GM21737 (cell line): ENCODE results near the gene ULK1.
"Not testable (repeated sequence)": the region's sequence is repeated elsewhere in the genome, so short reads cannot be mapped to it uniquely, and the experiment has no call there.

Experiments used
- ATAC-seq: cut with Tn5 transposase; IDR thresholded peaks from one replicate; pipeline ENCODE4 v1.9.1; 2021; ENCODE audit warnings: mild to moderate bottlenecking, moderate library complexity; ENCODE audit not compliant: unreplicated experiment

ULK1 gene

DNA sequence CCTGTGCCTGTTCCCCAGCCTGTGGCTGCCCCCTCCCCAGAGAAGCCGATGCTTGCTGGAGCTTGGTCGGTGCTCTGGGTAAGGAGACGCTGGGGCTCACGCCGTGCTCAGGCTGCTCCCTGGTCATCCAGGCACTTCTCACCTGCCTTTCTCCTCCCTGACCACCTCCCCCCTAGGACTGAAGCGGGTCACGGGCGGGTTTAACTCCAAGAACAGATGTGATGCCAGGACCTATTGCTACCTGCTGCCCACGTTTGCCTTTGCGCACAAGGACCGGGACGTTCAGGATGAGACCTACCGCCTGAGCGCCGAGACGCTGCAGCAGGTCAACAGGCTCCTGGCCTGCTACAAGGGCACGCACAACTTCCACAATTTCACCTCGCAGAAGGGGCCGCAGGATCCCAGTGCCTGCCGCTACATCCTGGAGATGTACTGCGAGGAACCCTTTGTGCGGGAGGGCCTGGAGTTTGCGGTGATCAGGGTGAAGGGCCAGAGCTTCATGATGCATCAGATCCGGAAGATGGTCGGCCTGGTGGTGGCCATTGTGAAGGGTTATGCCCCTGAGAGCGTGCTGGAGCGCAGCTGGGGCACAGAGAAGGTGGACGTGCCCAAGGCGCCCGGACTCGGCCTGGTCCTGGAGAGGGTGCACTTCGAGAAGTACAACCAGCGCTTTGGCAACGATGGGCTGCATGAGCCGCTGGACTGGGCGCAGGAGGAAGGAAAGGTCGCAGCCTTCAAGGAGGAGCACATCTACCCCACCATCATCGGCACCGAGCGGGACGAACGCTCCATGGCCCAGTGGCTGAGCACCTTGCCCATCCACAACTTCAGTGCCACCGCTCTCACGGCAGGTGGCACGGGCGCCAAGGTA lies 46.9 kb downstream of the ULK1 start:
- no peak for ATAC-seq

DNA sequence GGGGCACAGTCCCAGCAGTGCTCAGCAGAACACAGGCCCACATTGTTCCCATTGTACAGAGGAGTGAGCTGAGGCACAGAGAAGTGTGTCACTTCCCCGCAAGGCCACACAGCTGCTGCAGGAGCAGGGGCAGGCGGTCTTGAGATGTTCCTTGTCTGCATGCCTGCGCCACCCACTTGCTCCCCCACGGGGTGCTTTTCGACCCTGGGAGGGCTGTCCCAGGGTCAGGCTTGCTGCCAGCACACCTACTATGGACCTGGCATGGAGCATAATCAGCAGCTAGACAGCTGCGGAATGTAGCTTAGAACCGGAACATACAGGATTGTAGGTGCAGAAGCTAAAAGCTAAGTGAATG lies 47.5 kb downstream of the ULK1 start:
- ATAC-seq, result no peak

DNA sequence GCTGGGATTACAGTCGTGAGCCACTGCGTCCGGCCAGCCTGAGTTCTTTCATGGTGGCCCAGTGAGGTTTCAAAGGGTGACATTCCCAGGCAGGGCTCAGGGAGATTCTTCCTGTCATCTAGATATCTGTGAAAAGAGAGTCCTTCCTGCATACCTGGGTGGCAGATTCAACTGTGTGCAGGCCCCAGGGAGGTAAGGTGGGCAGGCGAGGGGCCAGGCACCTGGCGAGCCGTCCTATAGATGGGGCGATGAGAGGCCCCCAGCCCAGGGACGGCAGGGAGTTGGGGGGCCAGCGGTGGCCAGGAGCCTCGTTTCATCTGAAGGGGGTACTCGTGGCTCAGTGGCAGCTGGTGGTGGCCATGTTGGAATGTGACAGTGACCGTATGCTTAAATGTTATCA lies 48.2 kb downstream of the ULK1 start:
- ATAC-seq, result no peak

DNA sequence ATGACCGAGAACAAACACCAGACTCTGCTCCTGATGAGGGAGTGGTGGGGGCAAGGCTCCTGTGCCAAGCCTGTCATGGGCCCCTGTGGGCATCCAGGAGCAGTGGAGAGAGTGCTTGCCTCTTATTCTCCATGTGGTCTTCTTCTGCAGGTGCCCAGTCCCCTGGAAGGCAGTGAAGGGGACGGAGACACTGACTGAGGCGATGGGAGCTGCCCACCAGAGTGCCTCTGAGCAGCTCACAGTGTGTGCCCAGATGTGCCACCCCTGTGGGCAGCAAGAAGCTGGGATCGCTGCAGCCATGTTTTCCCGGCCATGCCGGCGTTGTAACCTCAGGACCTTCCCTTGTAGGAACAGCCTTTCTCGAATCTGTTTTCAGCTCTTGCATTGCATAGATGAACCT lies 49.0 kb downstream of the ULK1 start:
- no peak for ATAC-seq

DNA sequence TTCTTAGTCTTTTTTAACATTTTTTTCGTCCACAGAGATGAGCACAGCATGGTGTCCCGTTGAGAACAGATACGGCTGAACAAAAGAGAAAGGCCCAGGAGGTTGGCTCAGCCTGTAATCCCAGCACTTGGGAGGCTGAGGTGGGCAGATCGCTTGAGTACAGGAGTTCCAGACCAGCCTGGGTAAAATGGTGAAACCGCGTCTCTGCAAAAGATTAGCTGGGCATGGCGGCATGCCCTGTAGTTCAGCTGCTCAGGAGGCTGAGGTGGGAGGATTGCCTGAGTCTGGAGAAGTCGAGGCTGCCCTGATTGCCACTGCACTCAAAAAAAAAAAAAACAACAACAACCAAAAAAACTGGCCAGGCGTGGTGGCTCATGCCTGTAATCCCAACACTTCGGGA lies 49.5 kb downstream of the ULK1 start:
- ATAC-seq, result no peak

DNA sequence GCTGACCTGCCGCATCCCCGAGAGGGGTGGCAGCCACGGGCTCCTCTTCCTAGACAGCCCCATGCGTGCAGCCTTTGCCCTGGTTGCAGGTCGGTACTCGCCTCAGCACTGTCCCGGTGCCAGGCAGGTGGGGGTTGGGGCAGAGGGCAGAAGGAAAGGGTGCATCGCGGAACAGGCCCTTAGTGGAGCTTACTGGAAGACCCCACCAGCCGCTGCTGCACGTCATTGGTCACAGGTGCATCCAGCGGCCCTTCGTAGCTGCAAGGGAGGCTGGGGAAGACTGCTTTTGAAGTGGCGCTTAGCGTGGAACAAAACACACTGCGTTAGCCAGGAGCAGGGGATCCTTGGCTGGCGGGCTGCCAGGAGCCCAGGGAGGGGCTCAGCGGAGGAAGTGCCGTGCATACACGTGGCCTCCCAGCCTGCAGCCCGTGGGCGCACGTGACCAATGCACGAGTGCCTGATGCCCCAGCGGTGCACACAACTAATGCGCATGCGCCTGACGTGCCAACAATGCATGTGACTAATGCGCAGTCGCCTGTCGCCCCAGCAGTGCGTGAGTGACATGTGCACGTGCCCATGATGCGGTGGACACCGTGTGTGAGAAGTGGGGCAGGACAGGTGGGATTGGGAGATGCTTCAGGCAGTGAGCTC lies 50.3 kb downstream of the ULK1 start:
- ATAC-seq, result no peak

DNA sequence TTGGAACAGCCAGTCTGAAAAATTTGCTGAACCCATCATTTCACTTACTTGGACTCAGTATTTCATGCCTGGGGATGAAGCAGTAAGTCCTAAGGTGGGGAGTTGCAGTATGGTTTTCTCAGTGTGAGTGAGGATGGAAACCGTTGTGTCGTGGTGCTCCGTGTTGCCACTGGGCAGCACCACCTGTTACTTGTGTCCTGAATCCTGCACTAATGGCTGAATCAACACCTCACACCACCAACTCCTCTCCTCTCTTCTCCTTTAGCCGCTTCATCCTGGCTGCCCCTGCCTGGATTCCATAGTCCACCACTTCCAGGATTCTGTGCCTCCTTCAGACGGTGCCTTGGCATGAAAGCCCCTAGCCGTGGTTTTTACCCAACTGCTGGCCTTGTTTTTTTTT lies 52.3 kb downstream of the ULK1 start:
- ATAC-seq, result no peak

DNA sequence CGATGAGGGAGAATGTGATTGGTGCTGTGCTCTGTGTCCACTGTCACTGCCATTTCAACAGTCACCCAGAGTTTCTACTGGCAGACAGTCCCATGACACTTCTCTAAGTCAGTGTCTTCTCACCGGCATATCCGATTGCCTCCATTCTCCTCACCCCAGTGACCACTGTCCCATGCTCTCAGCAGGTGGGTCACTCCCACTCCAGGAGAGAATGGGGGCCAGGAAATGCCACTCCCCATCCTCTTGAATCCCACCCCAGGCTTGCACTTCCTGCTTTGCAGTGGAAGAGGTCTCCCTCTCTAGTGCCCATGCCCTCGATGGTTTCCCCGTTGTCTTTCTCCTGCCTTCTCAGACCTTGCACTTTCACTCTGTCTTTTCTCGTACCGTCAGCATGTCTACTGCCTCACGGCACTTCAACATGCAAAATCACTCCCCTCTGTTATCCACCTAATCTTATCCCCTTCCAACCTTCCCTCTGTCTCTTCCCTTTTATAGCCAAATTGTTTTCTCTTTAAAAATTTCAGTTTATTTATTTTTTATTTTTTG lies 53.1 kb downstream of the ULK1 start:
- no peak for ATAC-seq

DNA sequence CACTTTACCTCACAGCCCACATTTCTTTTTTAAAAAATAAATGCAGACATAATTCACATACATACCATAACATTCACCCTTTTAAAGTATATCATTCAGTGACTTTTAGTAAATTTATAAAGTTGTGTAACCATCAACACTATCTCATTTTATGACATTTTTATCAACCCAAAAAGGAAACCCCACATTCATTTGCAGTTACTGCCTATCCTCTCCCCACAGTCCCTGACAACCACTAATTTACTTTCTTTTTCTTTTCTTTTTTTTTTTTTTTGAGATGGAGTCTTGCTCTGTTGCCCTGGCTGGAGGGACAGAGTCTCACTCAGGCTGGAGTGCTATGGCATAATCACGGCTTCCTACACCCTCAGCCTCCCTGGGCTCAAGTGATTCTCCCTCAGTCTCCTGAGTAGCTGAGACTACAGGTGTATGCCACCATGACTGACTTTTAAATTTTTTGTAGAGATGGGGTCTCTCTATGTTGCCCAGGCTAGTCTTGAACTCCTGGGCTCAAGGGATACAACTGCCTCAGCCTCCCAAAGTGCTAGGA lies 53.8 kb downstream of the ULK1 start:
- ATAC-seq, result no peak

DNA sequence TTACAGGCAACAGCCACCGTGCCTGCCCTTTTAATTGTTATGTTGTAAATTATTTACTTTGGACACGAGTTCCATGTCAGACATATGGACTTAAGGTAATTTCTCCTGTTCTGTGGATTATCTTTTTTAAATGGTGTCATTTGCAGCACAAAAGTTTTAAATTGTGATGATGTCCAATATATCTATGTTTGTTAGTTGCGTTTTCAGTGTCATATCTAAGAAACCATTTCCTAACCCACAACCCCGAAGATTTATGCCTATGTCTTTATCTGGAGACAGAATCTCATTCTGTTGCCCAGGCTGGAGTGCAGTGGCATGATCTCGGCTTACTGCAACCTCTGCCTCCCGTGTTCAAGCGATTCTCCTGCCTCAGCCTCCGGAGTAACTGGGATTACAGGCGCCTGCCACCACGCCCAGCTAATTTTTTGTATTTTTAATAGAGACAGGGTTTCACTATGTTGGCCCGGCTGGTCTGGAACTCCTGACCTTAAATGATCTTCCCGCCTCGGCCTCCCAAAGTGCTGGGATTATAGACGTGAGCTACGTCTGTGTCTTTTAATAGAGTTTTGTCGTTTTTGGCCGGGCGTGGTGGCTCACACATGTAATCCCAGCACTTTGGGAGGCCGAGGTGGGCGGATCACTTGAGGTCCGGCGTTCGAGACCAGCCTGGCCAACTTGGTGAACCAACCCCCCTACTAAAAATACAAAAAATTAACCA lies 54.5 kb downstream of the ULK1 start:
- not testable (repeated sequence) for ATAC-seq

DNA sequence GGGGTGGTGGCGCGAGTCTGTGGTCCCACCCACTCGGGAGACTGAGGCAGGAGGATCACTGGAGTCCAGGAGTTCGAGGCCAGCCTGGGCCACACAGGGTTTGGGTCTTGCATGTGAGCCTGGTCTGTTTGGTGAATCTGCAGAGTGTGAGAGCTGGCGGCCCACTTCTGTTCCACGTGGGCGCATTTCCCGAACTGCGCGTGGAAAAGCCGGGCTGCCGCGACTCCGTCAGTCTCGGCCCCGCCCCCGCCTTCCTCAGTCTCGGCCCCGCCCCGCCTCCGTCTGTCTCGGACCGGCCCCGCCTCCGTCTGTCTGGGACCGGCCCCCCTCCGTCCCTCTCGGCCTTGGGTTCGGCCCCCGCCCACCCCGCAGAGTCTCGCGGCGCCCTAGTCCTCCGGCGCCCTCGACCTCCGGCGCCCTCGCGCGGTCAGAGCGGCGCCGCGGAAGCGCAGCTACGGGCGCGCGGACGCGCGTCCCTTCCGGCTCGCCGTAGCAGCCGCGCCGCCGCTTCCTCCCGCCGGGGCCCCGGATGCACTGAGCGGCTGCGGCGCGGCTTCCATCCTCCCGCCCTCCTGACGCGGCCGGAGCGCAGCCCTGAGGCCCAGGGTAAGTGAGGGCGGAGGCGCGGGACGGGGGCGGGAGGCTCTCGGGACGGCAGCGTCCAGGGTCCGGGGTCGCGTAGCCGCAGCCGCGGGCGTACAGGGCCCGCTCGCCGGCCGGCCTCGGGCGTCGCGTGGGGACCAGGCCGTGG lies 55.2 kb downstream of the ULK1 start, which contains the start of gene EP400:
Gene EP400, plus strand, starts transcription at position 512 of the 751 bp plus-strand sequence. CDS start 10,678 bp downstream, outside the sequence.
- peak; percentile 92 for ATAC-seq

DNA sequence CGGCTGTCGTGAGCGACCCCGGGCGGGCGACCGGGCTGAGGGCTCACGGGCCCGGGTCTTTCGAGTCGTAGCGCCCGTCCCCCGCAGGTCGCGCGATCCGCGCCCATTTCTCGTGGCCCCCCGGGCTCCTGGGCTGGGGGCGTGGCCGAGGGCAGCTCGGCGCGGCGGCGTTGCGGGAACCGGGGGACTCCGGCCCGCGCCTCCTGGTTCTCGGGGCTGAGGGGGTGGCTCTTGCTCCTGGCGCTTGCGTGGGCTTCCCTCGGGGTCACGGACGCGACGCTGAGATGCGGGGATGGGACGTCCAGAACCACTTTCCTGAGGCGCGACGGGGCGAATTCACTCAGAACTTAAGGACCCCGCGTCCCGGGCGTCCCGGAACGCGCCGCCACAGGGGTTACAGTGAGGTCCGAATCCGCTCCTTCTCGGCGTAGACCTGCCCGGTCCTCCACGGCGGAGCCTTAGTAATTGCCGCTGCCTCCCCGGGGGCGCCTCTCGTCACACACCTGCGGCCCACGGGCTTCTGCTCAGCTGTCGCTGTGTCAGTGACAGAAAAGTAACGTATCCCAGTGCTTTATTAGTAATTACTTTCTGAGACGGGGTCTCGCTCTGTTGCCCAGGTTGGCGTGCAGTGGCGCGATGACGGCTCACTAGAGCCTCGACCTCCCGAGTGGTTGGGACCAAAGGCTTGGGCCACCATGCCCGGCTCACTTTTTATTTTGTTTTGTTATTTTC lies 55.9 kb downstream of the ULK1 start:
- ATAC-seq, result peak; percentile 27

DNA sequence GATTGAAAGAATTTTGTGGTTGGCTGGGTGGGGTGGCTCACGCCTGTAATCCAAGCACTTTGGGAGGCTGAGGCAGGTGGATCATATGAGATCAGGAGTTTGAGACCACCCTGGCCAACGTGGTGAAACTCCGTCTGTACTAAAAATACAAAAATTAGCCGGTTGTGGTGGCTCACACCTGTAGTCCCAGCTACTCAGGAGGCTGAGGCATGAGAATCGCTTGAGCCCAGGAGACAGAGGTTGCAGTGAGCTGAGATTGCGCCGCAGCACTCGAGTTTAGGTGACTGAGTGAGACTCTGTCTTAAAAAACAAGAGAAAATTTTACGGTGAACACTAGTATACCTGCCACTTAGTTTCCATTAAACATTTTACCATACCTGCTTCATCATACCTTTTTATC lies 59.4 kb downstream of the ULK1 start:
- ATAC-seq, result not testable (repeated sequence)

DNA sequence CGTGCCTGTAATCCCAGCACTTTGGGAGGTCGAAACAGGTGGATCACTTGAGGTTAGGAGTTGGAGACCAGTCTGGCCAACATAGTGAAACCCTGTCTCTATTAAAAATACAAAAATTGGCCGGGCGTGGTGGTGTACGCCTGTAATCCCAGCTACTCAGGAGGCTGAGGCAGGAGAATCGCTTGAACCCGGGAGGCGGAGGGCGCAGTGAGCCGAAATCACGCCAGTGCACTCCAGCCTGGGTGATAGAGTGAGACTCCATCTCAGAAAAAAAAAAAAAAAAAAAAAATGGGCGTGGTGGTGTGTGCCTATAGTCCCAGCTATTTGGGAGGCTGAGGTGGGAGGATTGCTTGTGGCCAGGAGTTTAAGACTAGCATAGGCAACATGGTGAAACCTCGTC lies 60.0 kb downstream of the ULK1 start:
- ATAC-seq, result not testable (repeated sequence)

DNA sequence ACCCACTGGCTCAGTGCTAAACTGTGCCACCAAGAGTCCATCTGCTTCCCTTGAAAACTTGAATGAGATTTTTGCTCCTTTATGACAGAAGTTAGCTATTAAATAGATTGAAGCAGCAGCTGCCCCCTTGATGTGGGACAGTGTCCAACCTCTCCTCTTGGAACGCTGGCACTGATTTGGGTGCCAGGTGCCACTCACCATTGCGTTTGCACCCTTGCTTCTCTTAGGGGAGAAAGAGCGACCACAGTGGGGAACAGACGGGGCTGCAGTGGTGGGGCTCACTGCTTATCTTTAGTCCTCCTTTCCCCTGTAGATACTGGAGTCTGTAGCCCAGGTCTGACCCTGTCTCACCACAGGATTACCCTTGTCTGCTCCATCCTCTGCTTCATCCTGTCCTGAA lies 64.7 kb downstream of the ULK1 start:
- ATAC-seq, result no peak

DNA sequence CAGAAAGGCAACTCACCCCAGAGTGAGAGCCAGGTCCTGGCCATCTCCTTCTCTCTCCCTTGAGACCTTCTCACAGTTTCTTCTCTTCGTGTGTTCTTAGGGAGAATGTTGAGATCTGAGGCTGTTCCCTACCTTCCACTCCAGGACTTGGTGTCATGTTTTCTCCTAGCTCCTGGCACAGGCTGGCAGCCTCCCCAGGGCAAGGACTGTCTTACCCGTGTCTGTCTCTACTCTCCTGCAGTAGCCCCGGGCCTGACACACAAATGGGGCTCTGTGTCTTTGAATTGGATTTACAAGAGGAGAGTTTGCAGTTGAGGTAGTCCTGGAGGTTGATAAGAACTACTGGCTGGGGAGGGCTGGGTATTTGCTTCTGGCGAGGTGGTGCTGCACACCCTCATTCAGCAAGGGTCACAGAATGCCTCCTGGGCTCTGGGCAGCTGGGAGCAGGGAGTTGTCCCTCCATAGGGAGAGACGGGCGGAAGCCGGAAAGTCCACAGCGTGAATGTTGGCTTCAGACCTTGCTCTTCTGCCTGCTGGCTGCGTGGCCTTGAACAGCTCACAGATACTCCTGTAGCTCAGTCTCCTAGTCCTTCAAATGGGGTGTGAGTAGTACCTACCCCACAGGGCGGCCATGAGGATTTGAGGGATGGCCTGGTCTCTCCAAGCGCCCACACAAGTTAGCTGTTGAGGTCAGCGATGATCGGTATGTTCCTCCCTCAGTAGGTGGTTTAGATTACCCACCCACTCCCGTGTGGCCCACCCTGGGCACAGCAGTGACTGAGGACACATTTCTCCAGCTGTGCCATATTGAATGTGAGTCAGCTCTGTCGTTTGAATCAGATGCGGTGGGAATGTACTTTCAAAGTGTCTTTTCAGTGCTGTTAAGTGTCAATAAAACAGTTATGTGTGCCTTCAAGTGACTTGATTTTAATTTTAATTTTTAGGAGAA lies 65.5 kb downstream of the ULK1 start:
- ATAC-seq, result no peak

DNA sequence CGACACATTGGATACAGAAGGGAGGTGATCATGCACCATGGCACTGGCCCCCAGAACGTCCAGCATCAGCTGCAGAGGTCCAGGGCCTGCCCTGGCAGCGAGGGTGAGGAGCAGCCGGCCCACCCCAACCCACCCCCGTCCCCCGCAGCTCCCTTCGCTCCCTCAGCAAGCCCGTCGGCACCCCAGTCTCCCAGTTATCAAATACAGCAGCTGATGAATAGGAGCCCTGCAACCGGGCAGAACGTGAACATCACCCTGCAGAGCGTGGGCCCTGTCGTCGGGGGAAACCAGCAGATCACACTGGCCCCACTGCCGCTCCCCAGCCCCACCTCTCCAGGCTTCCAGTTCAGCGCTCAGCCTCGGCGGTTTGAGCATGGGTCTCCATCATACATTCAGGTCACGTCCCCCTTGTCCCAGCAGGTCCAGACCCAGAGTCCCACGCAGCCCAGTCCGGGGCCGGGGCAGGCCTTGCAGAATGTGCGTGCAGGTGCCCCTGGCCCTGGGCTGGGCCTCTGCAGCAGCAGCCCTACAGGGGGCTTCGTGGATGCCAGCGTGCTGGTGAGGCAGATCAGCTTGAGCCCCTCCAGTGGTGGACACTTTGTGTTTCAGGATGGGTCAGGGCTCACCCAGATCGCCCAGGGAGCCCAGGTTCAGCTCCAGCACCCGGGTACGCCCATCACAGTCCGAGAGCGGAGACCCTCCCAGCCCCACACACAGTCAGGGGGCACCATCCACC lies 66.3 kb downstream of the ULK1 start:
- not testable (repeated sequence) for ATAC-seq

DNA sequence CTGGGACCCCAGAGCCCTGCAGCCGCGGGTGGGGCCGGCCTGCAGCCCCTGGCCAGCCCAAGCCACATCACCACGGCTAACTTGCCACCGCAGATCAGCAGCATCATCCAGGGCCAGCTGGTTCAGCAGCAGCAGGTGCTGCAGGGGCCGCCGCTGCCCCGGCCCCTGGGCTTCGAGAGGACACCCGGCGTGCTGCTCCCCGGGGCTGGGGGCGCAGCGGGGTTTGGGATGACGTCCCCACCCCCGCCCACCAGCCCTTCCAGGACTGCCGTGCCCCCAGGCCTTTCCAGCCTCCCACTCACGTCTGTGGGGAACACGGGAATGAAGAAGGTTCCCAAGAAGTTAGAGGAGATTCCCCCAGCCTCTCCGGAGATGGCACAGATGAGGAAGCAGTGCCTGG lies 66.9 kb downstream of the ULK1 start:
- ATAC-seq, result not testable (repeated sequence)
